GM12878 (cell line): ENCODE measurements around the gene MATN4. TPM values are rescaled to one million over a fixed set of nuclear protein-coding genes. Genes with fewer than 3 reads are reported as not detected.

Experiments used
- ATAC-seq: fragments of 200-7000 bp; cut with Tn5 transposase; 3 replicates; pipeline ENCODE4 v1.9.1; 2020; ENCODE audit warnings: mild to moderate bottlenecking, moderate library complexity
- BruUV-seq: library from RNA; stranded (reverse); fragments of 400-500 nt; replicated peaks from 2 replicates; lab custom pipeline; 2021; lab: Mats Ljungman, UMichigan
- CTCF ChIA-PET: fragments of 300-600 bp; sonication (Branson Sonifier 250); formaldehyde crosslinking; extraction: SDS; loops from one replicate; lab custom pipeline; 2021; ENCODE audit warnings: inconsistent platforms; lab: Yijun Ruan, JAX
- POLR2A ChIA-PET: fragments of 350-600 bp; formaldehyde crosslinking; extraction: SDS; loops from one replicate; lab custom pipeline; 2021; ENCODE audit warnings: inconsistent platforms; lab: Charles Lee
- RAD21 ChIA-PET: fragments of 300-600 bp; sonication (Branson Sonifier 250); formaldehyde crosslinking; loops from one replicate; lab custom pipeline; 2023; ENCODE audit warnings: antibody characterized with exemption; ENCODE audit not compliant: unreplicated experiment; lab: Charles Lee
- SMC1A ChIA-PET: fragments of 300-600 bp; sonication (Branson Sonifier 250); formaldehyde crosslinking; loops from one replicate; lab custom pipeline; 2023; ENCODE audit not compliant: unreplicated experiment, uncharacterized antibody; lab: Charles Lee
- DNase-seq: peaks from one replicate; pipeline ENCODE4 v3.0.0-alpha.2; 2011; ENCODE audit warnings: low read depth, low spot score
- FAIRE-seq: peaks from 3 replicates; lab custom pipeline; 2011; peaks lifted over from hg19 to GRCh38; lab: Jason Lieb, UNC
- H2AFZ ChIP-seq: 2 replicates; pipeline ENCODE4 v1.6.0; 2011; ENCODE audit warnings: low read depth, low read length, control low read depth; ENCODE audit not compliant: control insufficient read depth
- H3K27ac ChIP-seq: 2 replicates; pipeline ENCODE4 v1.5.1; 2011; ENCODE audit warnings: control low read depth; ENCODE audit not compliant: control insufficient read depth, insufficient read depth
- H3K27me3 ChIP-seq, 2 experiments: replicated peaks in 1 of 2; 2 replicates each; pipeline versions ENCODE4 v1.6.0 to v1.6.1; 2011; ENCODE audit warnings: low read length in 1 of 2; ENCODE audit not compliant: control insufficient read depth in 2 of 2, insufficient read depth in 2 of 2
- H3K36me3 ChIP-seq, 2 experiments: 2 replicates each; pipeline ENCODE4 v1.5.1; 2011; ENCODE audit warnings: low read length in 1 of 2; ENCODE audit not compliant: control insufficient read depth in 2 of 2, insufficient read depth in 2 of 2
- H3K4me1 ChIP-seq: 2 replicates; pipeline ENCODE4 v1.6.1; 2011; ENCODE audit warnings: mild to moderate bottlenecking, low read length, moderate library complexity, mixed read lengths; ENCODE audit not compliant: control insufficient read depth, insufficient read depth
- H3K4me2 ChIP-seq: 2 replicates; pipeline ENCODE4 v1.6.0; 2011; ENCODE audit warnings: control low read depth; ENCODE audit not compliant: control insufficient read depth, insufficient read depth
- H3K4me3 ChIP-seq: fragments of 200-600 bp; sonication (generic); 2 replicates; pipeline ENCODE4 v1.5.1; 2016
- H3K79me2 ChIP-seq: 2 replicates; pipeline ENCODE4 v1.6.0; 2011; ENCODE audit warnings: low read length; ENCODE audit not compliant: control insufficient read depth, insufficient read depth
- H3K9ac ChIP-seq: 2 replicates; pipeline ENCODE4 v1.8.0; 2011; ENCODE audit warnings: low read length, control low read depth, mixed read lengths; ENCODE audit not compliant: control insufficient read depth, insufficient read depth
- H3K9me3 ChIP-seq: replicated peaks from 3 replicates; pipeline ENCODE4 v1.5.1; 2011; ENCODE audit warnings: mild to moderate bottlenecking, low read length; ENCODE audit not compliant: control insufficient read depth, insufficient read depth
- H4K20me1 ChIP-seq: 2 replicates; pipeline ENCODE4 v1.6.0; 2011; ENCODE audit not compliant: control insufficient read depth, insufficient read depth
- CREB1 ChIP-seq: IDR thresholded peaks from 2 replicates; pipeline ENCODE4 v1.6.1; 2012; ENCODE audit warnings: low read depth, mild to moderate bottlenecking, inconsistent platforms
- E2F4 ChIP-seq: IDR thresholded peaks from 2 replicates; pipeline ENCODE4 v1.6.1; 2012; ENCODE audit warnings: low read depth, low read length, improper control_type of control experiment
- HDGF ChIP-seq: fragments of 450-650 bp; IDR thresholded peaks from 2 replicates; pipeline ENCODE4 v1.6.1; 2016; ENCODE audit warnings: antibody characterized with exemption
- IKZF1 ChIP-seq: fragments of 450-650 bp; conservative IDR thresholded peaks from 2 replicates; pipeline ENCODE4 v1.6.1; 2017; ENCODE audit warnings: antibody characterized with exemption, mild to moderate bottlenecking
- JUNB ChIP-seq: IDR thresholded peaks from 2 replicates; pipeline ENCODE4 v1.6.1; 2016; ENCODE audit warnings: antibody characterized with exemption, mild to moderate bottlenecking
- MAX ChIP-seq: IDR thresholded peaks from 2 replicates; pipeline ENCODE4 v1.6.1; 2012; ENCODE audit warnings: low read depth, low read length, improper control_type of control experiment
- MXI1 ChIP-seq: fragments of 150-350 bp; IDR thresholded peaks from 2 replicates; pipeline ENCODE4 v1.6.1; 2011; ENCODE audit warnings: low read depth, mild to moderate bottlenecking, inconsistent platforms, low read length, improper control_type of control experiment
- SMARCA5 ChIP-seq: fragments of 450-650 bp; IDR thresholded peaks from 2 replicates; pipeline ENCODE4 v1.6.1; 2017; ENCODE audit warnings: mild to moderate bottlenecking
- STAT1 ChIP-seq: fragments of 450-650 bp; conservative IDR thresholded peaks from 2 replicates; pipeline ENCODE4 v1.6.1; 2014; ENCODE audit warnings: antibody characterized with exemption, mild to moderate bottlenecking
- SUPT20H ChIP-seq: IDR thresholded peaks from 2 replicates; pipeline ENCODE4 v1.6.1; 2011; ENCODE audit warnings: low read depth, mild to moderate bottlenecking, low read length, moderate library complexity, borderline replicate concordance; ENCODE audit not compliant: control insufficient read depth
- USF2 ChIP-seq: IDR thresholded peaks from 2 replicates; pipeline ENCODE4 v1.6.1; 2011; ENCODE audit warnings: low read depth, low read length, improper control_type of control experiment, borderline replicate concordance
- ZBTB4 ChIP-seq: fragments of 450-650 bp; formaldehyde crosslinking; IDR thresholded peaks from 2 replicates; pipeline ENCODE4 v1.4.0; 2022; ENCODE audit warnings: mild to moderate bottlenecking, moderate library complexity
- ZZZ3 ChIP-seq: IDR thresholded peaks from 2 replicates; pipeline ENCODE4 v1.6.1; 2011; ENCODE audit warnings: low read depth; ENCODE audit not compliant: control insufficient read depth, insufficient read length
- WGBS: methylation state at CpG from one replicate; pipeline ENCODE4 v1.1.6; 2016; ENCODE audit warnings: low lambda C conversion rate; ENCODE audit not compliant: insufficient replicate concordance, insufficient coverage; ENCODE audit errors: missing lambda C conversion rate; 5-methylcytosine and 5-hydroxymethylcytosine counted together
- in situ Hi-C: fragments of 300-500 bp; cut with MboI; formaldehyde crosslinking; loops from 9 replicates; pipeline ENCODE4 v1.14.3; 2018; ENCODE audit warnings: mixed read lengths
- intact Hi-C: fragments of 100-400 bp; cut with micrococcal nuclease; formaldehyde crosslinking; loops from one replicate; pipeline ENCODE4 v1.14.2; 2022; ENCODE audit not compliant: unreplicated experiment
- polyA plus RNA-seq, 11 experiments: library from polyadenylated mRNA; depleted of rRNA in 4 of 11; unstranded in 6 of 11; stranded (reverse) in 5 of 11; fragments of >200 nt; fragmentation: Nextera tagmentation in 4 of 11; fragmentation: Illumina TruSeq in 1 of 11; extraction: Ambion mirVana in 4 of 11; extraction: Trizol in 1 of 11; gene quantifications; 1 replicate in 1 of 11; 2 replicates in 10 of 11; pipeline versions ENCODE4 v1.2.1 to v1.2.3, GENCODE V29; 2011 to 2016; ENCODE audit warnings: inconsistent platforms in 2 of 11, missing spikeins in 2 of 11, low read depth in 1 of 11
- total RNA-seq, 4 experiments: library from RNA; depleted of rRNA in 3 of 4; stranded (reverse); fragments of >200 nt in 3 of 4; fragmentation: Illumina TruSeq in 1 of 4; extraction: Trizol in 1 of 4; gene quantifications; 2 replicates each; pipeline versions ENCODE4 v1.2.1 to v1.2.3, GENCODE V29; 2013 to 2021

The MATN4 gene
- total and polyA plus RNA-seq, 10 of the 15 experiments (the other 5 are each of a cell fraction or from before 2014, with no cell fraction given) = 0.10 to 0.15 TPM; not detected in 8

GRCh38 chr20:45257711-45258110, 50.4 kb downstream of the MATN4 start:
- Histone ChIP-seq H3K9me3 (no peaks in the 10 kb centered on the region), H3K27ac (no peak overlapping the region), H4K20me1 (no peaks in the 10 kb centered on the region), H3K4me1 (peaks cover 4% of the 10 kb centered on the region), H3K4me2 (no peak overlapping the region), H3K4me3 (no peak overlapping the region), H3K36me3 (no peaks in the 10 kb centered on the region), H3K27me3 (peaks cover 1 to 7% of the 10 kb centered on the region in 2 experiments), H3K9ac (no peak overlapping the region), H3K79me2 (no peaks in the 10 kb centered on the region), H2AFZ (no peak overlapping the region)
- ChIA-PET POLR2A (no interaction called here), CTCF (interaction anchor here (1.0 to 1.4 kb wide), 2 partner anchors 16 to 37 kb away, joined by 3 to 4 read pairs; no protein-coding TSS in a partner anchor), RAD21 (no interaction called here), SMC1A (no interaction called here)
- 37% methylated on average over 7 of the region's 7 CpGs for WGBS
- no peak for TF ChIP-seq IKZF1
- TF ChIP-seq HDGF = no peak
- no peak for TF ChIP-seq STAT1
- no peak for TF ChIP-seq SUPT20H
- TF ChIP-seq SMARCA5 = no peak
- in situ Hi-C loops (no loop called here), intact Hi-C loops (no loop called here)
- FAIRE-seq = no peak
- ATAC-seq = no peak
- DNase-seq = no peak
- BruUV-seq = no TSS peak

GRCh38 chr20:45257161-45257560, 50.9 kb downstream of the MATN4 start:
- Histone ChIP-seq H3K36me3 (no peaks in the 10 kb centered on the region), H3K4me1 (peaks cover 4% of the 10 kb centered on the region), H2AFZ (no peak overlapping the region), H4K20me1 (no peaks in the 10 kb centered on the region), H3K4me2 (no peak overlapping the region), H3K4me3 (no peak overlapping the region), H3K9ac (no peak overlapping the region), H3K9me3 (no peaks in the 10 kb centered on the region), H3K27ac (no peak overlapping the region), H3K79me2 (no peaks in the 10 kb centered on the region), H3K27me3 (peaks cover under 1 to 7% of the 10 kb centered on the region in 2 experiments)
- ChIA-PET CTCF (interaction anchor here (1.4 kb wide), 1 partner anchor 37 kb away, joined by 4 read pairs; no protein-coding TSS in a partner anchor), SMC1A (no interaction called here), POLR2A (no interaction called here), RAD21 (no interaction called here)
- FAIRE-seq = no peak
- no TSS peak for BruUV-seq
- in situ Hi-C loops (no loop called here), intact Hi-C loops (no loop called here)
- no peak for DNase-seq
- 72% methylated on average over 3 of the region's 3 CpGs for WGBS
- no peak for ATAC-seq
- TF ChIP-seq MAX = no peak
- no peak for TF ChIP-seq USF2
- no peak for TF ChIP-seq MXI1
- TF ChIP-seq E2F4 = no peak
- no peak for TF ChIP-seq JUNB
- no peak for TF ChIP-seq CREB1
- TF ChIP-seq ZBTB4 (CRISPR knock-in tag) = no peak
- no peak for TF ChIP-seq ZZZ3
